BJ (cell line): ENCODE results near the gene UBE2L3. TPM values are rescaled to one million over a fixed set of nuclear protein-coding genes. Genes with fewer than 3 reads are reported as not detected.
"Not testable (repeated sequence)": the region's sequence is repeated elsewhere in the genome, so short reads cannot be mapped to it uniquely, and the experiment has no call there.

ENCODE experiments used
- CTCF ChIA-PET: fragments of 350-600 bp; formaldehyde crosslinking; extraction: SDS; loops from one replicate; lab custom pipeline; 2021; ENCODE audit warnings: antibody characterized with exemption, inconsistent platforms; lab: Yijun Ruan, JAX
- POLR2A ChIA-PET: fragments of 300-600 bp; sonication (Branson Sonifier 250); formaldehyde crosslinking; extraction: SDS; loops from one replicate; lab custom pipeline; 2021; ENCODE audit warnings: antibody characterized with exemption; lab: Charles Lee
- DNase-seq: peaks from one replicate; pipeline ENCODE4 v3.0.0-alpha.2; 2011; ENCODE audit warnings: low read depth
- H3K27me3 ChIP-seq: 2 replicates; pipeline ENCODE4 v1.6.0; 2011; ENCODE audit warnings: low read length; ENCODE audit not compliant: control insufficient read depth, insufficient read depth
- H3K36me3 ChIP-seq: 2 replicates; pipeline ENCODE4 v1.5.1; 2011; ENCODE audit warnings: low read length; ENCODE audit not compliant: control insufficient read depth, insufficient read depth
- H3K4me3 ChIP-seq: 2 replicates; pipeline ENCODE4 v1.5.1; 2011; ENCODE audit warnings: low read depth, mild to moderate bottlenecking, control low read depth, low read length
- CTCF ChIP-seq: IDR thresholded peaks from 2 replicates; pipeline ENCODE4 v1.5.1; 2011; ENCODE audit warnings: low read depth, mild to moderate bottlenecking, control low read depth, inconsistent platforms, low read length, moderate library complexity; ENCODE audit not compliant: insufficient read depth
- polyA plus RNA-seq: library from polyadenylated mRNA; depleted of rRNA; stranded (reverse); fragments of >200 nt; gene quantifications from 2 replicates; pipeline ENCODE4 v1.2.3, GENCODE V29; 2011

UBE2L3 gene
- polyA plus RNA-seq, 1 experiment, result 47.3 TPM

- CTCF ChIA-PET, result interaction anchor here (0.7 to 1.5 kb wide), 3 partner anchors 9 to 55 kb away, joined by 3 to 4 read pairs (median 3); no protein-coding TSS in a partner anchor
- H3K4me3 ChIP-seq, result no peak overlapping the region
- no peaks in the 10 kb centered on the region for H3K27me3 ChIP-seq
- TF ChIP-seq CTCF, result no peak
- no peak for DNase-seq
- POLR2A ChIA-PET, result no interaction called here
- H3K36me3 ChIP-seq, result peaks cover 17% of the 10 kb centered on the region
Measured at GRCh38 chr22:21611210-21611977, 43.9 kb downstream of the UBE2L3 start.

- Histone ChIP-seq H3K27me3 (no peaks in the 10 kb centered on the region), H3K4me3 (no peak overlapping the region), H3K36me3 (peaks cover 16% of the 10 kb centered on the region)
- ChIA-PET POLR2A (no interaction called here), CTCF (interaction anchor here (0.7 to 1.4 kb wide), 3 partner anchors 7 to 12 kb away, joined by 3 to 6 read pairs (median 4); no protein-coding TSS in a partner anchor)
- DNase-seq, result no peak
- no peak for TF ChIP-seq CTCF
Measured at GRCh38 chr22:21612858-21613257, 45.3 kb downstream of the UBE2L3 start.

DNA sequence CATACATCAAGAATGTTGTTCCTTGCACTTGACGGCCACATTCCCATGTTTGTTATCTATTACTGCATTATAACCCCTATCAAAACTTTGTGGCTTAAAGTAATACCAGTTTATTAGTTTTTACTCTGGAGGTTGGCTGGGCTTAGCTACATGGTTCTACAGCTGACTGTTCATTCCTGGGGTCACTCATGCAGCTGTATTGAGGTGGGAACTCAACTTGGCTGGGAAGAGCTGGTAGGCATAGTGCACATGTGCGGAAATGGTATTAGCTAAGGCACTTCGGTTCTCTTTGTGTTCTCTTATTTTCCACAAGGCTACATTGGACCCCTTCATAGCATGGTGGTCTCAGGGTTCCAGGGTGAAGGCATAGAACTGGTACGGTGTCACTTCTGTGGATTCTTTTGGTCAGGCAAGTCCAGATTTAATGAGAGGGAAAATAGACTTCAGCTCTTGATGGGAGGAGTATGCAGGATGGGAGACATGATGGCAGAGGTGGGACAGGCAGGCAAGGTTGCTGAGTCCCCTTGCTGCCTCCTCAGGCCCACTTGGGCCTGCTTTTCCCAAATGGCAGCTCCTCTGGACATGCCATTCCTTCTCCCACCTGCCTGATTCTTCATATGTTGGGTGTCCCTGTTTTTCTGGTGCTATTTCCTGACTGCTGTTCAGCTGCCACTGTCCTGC, 46.2 kb downstream of the UBE2L3 start:
- ChIA-PET POLR2A (no interaction called here), CTCF (interaction anchor here (0.7 to 1.4 kb wide), 4 partner anchors 9 to 28 kb away, joined by 3 to 6 read pairs (median 4); partner anchors contain the start of gene SDF2L1)
- no peak for DNase-seq
- no peak for TF ChIP-seq CTCF
- H3K27me3 ChIP-seq, result no peaks in the 10 kb centered on the region
- peaks cover 16% of the 10 kb centered on the region for H3K36me3 ChIP-seq
- H3K4me3 ChIP-seq, result no peak overlapping the region

GRCh38 chr22:21615731-21616130, 48.2 kb downstream of the UBE2L3 start:
- DNase-seq, result no peak
- no peak for TF ChIP-seq CTCF
- ChIA-PET CTCF (interaction anchor here (1.7 to 6.3 kb wide), 2 partner anchors 9 to 12 kb away, joined by 4 to 35 read pairs; partner anchors contain the start of gene YDJC), POLR2A (no interaction called here)
- no peak overlapping the region for H3K4me3 ChIP-seq
- peaks cover 16% of the 10 kb centered on the region for H3K36me3 ChIP-seq
- H3K27me3 ChIP-seq, result no peaks in the 10 kb centered on the region

GRCh38 chr22:21617337-21617736, 49.8 kb downstream of the UBE2L3 start:
- POLR2A ChIA-PET, DNase-seq, H3K36me3 ChIP-seq, H3K4me3 ChIP-seq, H3K27me3 ChIP-seq: not testable (repeated sequence)
- CTCF ChIA-PET, result interaction anchor here (0.8 to 6.3 kb wide), 4 partner anchors 11 to 24 kb away, joined by 3 to 35 read pairs (median 4); partner anchors contain the start of gene YDJC
